CD8-positive, alpha-beta memory T cell (primary cell): ENCODE measurements around the gene PIP5K1C. TPM values are rescaled to one million over a fixed set of nuclear protein-coding genes. Genes with fewer than 3 reads are reported as not detected.
A peak's percentile ranks its signal among the peaks of the same experiment; 100 is the strongest.

ENCODE experiments used
- CTCF ChIA-PET: fragments of 350-600 bp; sonication (Branson Sonifier 250); formaldehyde crosslinking; loops from one replicate; lab custom pipeline; 2021; ENCODE audit warnings: antibody characterized with exemption; lab: Charles Lee
- POLR2A ChIA-PET: fragments of 350-600 bp; sonication (Branson Sonifier 250); formaldehyde crosslinking; loops from one replicate; lab custom pipeline; 2021; ENCODE audit warnings: antibody characterized with exemption; lab: Charles Lee
- DNase-seq, 5 donors: peaks; one replicate each; pipeline versions ENCODE4 v3.0.0 to v3.0.0-alpha.2; 2020 to 2022; ENCODE audit warnings: mixed read lengths in 1 of 5
- H3K27ac ChIP-seq: one replicate; pipeline ENCODE4 v1.7.0; 2013; ENCODE audit warnings: low read depth, mild to moderate bottlenecking, low read length, moderate library complexity
- H3K27me3 ChIP-seq: 2 replicates; pipeline ENCODE4 v1.7.0; 2013; ENCODE audit warnings: low read length, mild to moderate bottlenecking; ENCODE audit not compliant: insufficient read depth, poor library complexity, severe bottlenecking
- H3K36me3 ChIP-seq: 2 replicates; pipeline ENCODE4 v1.7.0; 2013; ENCODE audit warnings: mild to moderate bottlenecking, low read length, moderate library complexity; ENCODE audit not compliant: insufficient read depth
- H3K4me1 ChIP-seq: 2 replicates; pipeline ENCODE4 v1.7.0; 2013; ENCODE audit warnings: mild to moderate bottlenecking, low read length, moderate library complexity; ENCODE audit not compliant: insufficient read depth
- H3K4me3 ChIP-seq: 2 replicates; pipeline ENCODE4 v1.7.0; 2013; ENCODE audit warnings: mild to moderate bottlenecking, low read length
- H3K9me3 ChIP-seq: 2 replicates; pipeline ENCODE4 v1.7.0; 2013; ENCODE audit warnings: mild to moderate bottlenecking, low read length
- H3K27ac Mint-ChIP-seq, 8 donors: one replicate each; pipeline ENCODE4 v1.8.0; 2020 to 2021; ENCODE audit warnings: mixed read lengths in 8 of 8, mild to moderate bottlenecking in 6 of 8, inconsistent platforms in 3 of 8, moderate library complexity in 3 of 8
- H3K27me3 Mint-ChIP-seq, 2 donors: one replicate each; pipeline ENCODE4 v1.8.0; 2020 to 2021; ENCODE audit warnings: mixed read lengths in 2 of 2, mild to moderate bottlenecking in 1 of 2, moderate library complexity in 1 of 2
- H3K36me3 Mint-ChIP-seq, 3 donors: one replicate each; pipeline ENCODE4 v1.8.0; 2020 to 2021; ENCODE audit warnings: mixed read lengths in 3 of 3, inconsistent platforms in 1 of 3, mild to moderate bottlenecking in 1 of 3
- H3K4me1 Mint-ChIP-seq, 3 donors: one replicate each; pipeline ENCODE4 v1.8.0; 2020 to 2021; ENCODE audit warnings: mixed read lengths in 3 of 3, inconsistent platforms in 1 of 3, mild to moderate bottlenecking in 1 of 3
- H3K4me3 Mint-ChIP-seq, 7 donors: one replicate each; pipeline ENCODE4 v1.8.0; 2020 to 2021; ENCODE audit warnings: mixed read lengths in 7 of 7, mild to moderate bottlenecking in 6 of 7, moderate library complexity in 4 of 7, inconsistent platforms in 2 of 7
- H3K9me3 Mint-ChIP-seq, 5 donors: one replicate each; pipeline ENCODE4 v1.8.0; 2020 to 2022; ENCODE audit warnings: mixed read lengths in 5 of 5, mild to moderate bottlenecking in 3 of 5, moderate library complexity in 2 of 5, inconsistent platforms in 1 of 5
- polyA plus RNA-seq: library from polyadenylated mRNA; unstranded; fragments of 300-500 nt; fragmentation: Illumina TruSeq; gene quantifications from one replicate; pipeline ENCODE4 v1.2.3, GENCODE V29; 2021
- total RNA-seq, 2 experiments: library from RNA; stranded (reverse); gene quantifications; one replicate each; pipeline ENCODE4 v1.2.3, GENCODE V29; 2021

PIP5K1C gene
- total and polyA plus RNA-seq, 3 experiments from 2014 or later: 16.0 to 27.6 (median 26.9) TPM

- Histone ChIP-seq H3K4me3 (no peak overlapping the region), H3K27ac (no peak overlapping the region), H3K4me1 (no peaks in the 10 kb centered on the region), H3K27me3 (no peaks in the 10 kb centered on the region), H3K36me3 (no peaks in the 10 kb centered on the region), H3K9me3 (no peaks in the 10 kb centered on the region)
- H3K36me3 Mint-ChIP-seq: peaks cover 0 to 49% (median 3%) of the 10 kb centered on the region in 3 donors
- H3K27me3 Mint-ChIP-seq: no peaks in the 10 kb centered on the region
- H3K4me3 Mint-ChIP-seq: no peak overlapping the region
- no peak for DNase-seq
- no peaks in the 10 kb centered on the region for H3K9me3 Mint-ChIP-seq
- H3K4me1 Mint-ChIP-seq: no peaks in the 10 kb centered on the region
- H3K27ac Mint-ChIP-seq: no peak overlapping the region
- POLR2A ChIA-PET: no interaction called here
- CTCF ChIA-PET: no interaction called here
Observed at GRCh38 chr19:3641515-3642269, 58.6 kb downstream of the PIP5K1C start.

DNA sequence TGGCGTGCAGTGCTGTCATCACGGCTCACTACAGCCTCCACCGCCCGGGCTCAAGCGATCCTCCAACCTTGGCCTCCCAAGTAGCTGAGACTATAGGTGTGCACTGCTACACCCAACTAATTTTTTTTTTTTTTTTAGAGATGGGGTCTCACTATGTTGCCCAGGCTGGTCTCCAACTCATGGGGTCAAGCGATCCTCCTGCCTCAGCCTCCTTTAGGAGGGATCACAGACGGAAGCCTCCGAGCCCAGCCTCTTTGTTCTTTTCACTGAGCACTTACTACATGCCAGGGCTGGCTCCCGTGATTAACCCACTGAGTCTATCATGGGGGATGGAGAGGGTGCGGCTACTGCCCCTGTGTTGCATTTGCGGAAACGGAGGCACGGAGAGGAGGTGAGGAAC, 60.8 kb downstream of the PIP5K1C start:
- POLR2A ChIA-PET: no interaction called here
- CTCF ChIA-PET: no interaction called here
- peaks cover 0 to 42% (median 3%) of the 10 kb centered on the region in 3 donors for H3K36me3 Mint-ChIP-seq

GRCh38 chr19:3638208-3639193, 61.8 kb downstream of the PIP5K1C start:
- no peak overlapping the region for H3K4me3 Mint-ChIP-seq
- H3K27ac ChIP-seq: no peak overlapping the region
- no peaks in the 10 kb centered on the region for H3K4me1 Mint-ChIP-seq
- peaks cover 0 to 42% (median 3%) of the 10 kb centered on the region in 3 donors for H3K36me3 Mint-ChIP-seq
- H3K9me3 Mint-ChIP-seq: no peaks in the 10 kb centered on the region
- no peaks in the 10 kb centered on the region for H3K4me1 ChIP-seq
- no peaks in the 10 kb centered on the region for H3K27me3 Mint-ChIP-seq
- no peak overlapping the region for H3K4me3 ChIP-seq
- no peaks in the 10 kb centered on the region for H3K27me3 ChIP-seq
- H3K36me3 ChIP-seq: no peaks in the 10 kb centered on the region
- ChIA-PET POLR2A (no interaction called here), CTCF (no interaction called here)
- no peak for DNase-seq
- H3K9me3 ChIP-seq: no peaks in the 10 kb centered on the region
- H3K27ac Mint-ChIP-seq: no peak overlapping the region

More for the DNA sequence above, 60.8 kb downstream of the PIP5K1C start:
- Histone ChIP-seq H3K27ac (no peak overlapping the region), H3K4me1 (no peaks in the 10 kb centered on the region), H3K4me3 (no peak overlapping the region), H3K36me3 (no peaks in the 10 kb centered on the region), H3K27me3 (no peaks in the 10 kb centered on the region), H3K9me3 (no peaks in the 10 kb centered on the region)
- Mint-ChIP-seq H3K4me1 (no peaks in the 10 kb centered on the region), H3K27me3 (no peaks in the 10 kb centered on the region), H3K27ac (peak overlapping the region in 1 of 8 donors; percentile 89), H3K9me3 (no peaks in the 10 kb centered on the region), H3K4me3 (no peak overlapping the region)
- DNase-seq: no peak

- Mint-ChIP-seq H3K27me3 (no peaks in the 10 kb centered on the region), H3K27ac (no peak overlapping the region), H3K4me3 (no peak overlapping the region), H3K9me3 (no peaks in the 10 kb centered on the region), H3K36me3 (peaks cover 0 to 38% (median 3%) of the 10 kb centered on the region in 3 donors), H3K4me1 (no peaks in the 10 kb centered on the region)
- POLR2A ChIA-PET: no interaction called here
- no peaks in the 10 kb centered on the region for H3K27me3 ChIP-seq
- no peak overlapping the region for H3K4me3 ChIP-seq
- no peak overlapping the region for H3K27ac ChIP-seq
- no peaks in the 10 kb centered on the region for H3K9me3 ChIP-seq
- no peaks in the 10 kb centered on the region for H3K4me1 ChIP-seq
- no peaks in the 10 kb centered on the region for H3K36me3 ChIP-seq
- CTCF ChIA-PET: no interaction called here
- no peak for DNase-seq
Observed at GRCh38 chr19:3637621-3638020, 62.6 kb downstream of the PIP5K1C start.

GRCh38 chr19:3636962-3637361, 63.3 kb downstream of the PIP5K1C start:
- Histone ChIP-seq H3K27me3 (no peaks in the 10 kb centered on the region), H3K9me3 (no peaks in the 10 kb centered on the region), H3K36me3 (no peaks in the 10 kb centered on the region), H3K4me3 (no peak overlapping the region), H3K4me1 (no peaks in the 10 kb centered on the region), H3K27ac (no peak overlapping the region)
- no peaks in the 10 kb centered on the region for H3K9me3 Mint-ChIP-seq
- no peak overlapping the region for H3K4me3 Mint-ChIP-seq
- ChIA-PET POLR2A (interaction anchor here (0.5 to 0.6 kb wide), 2 partner anchors 83 to 351 kb away, joined by 4 read pairs; no protein-coding TSS in a partner anchor), CTCF (no interaction called here)
- no peaks in the 10 kb centered on the region for H3K4me1 Mint-ChIP-seq
- H3K36me3 Mint-ChIP-seq: peaks cover 0 to 36% (median 1%) of the 10 kb centered on the region in 3 donors
- H3K27me3 Mint-ChIP-seq: no peaks in the 10 kb centered on the region
- no peak overlapping the region for H3K27ac Mint-ChIP-seq
- DNase-seq: no peak

DNA sequence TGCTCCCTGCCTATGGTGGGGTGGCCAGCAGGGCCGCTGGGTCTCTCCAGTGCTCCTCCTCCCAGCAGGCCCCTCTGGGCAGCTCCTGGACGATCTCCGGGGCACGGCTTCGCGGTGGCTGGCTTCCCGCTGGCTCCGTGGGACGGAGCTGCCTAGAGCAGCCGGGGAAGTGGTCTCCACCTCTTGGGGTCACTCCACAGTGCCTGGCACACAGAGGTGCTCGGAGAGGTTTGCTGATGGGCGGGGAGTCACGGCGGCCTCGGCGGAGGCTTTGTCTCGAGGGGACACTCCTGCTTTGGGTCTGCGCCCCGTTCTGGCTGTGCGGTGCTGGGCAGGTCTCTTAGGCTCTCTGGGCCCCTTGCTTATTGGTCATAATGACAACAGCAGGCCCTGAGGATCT, 63.8 kb downstream of the PIP5K1C start:
- Mint-ChIP-seq H3K27ac (no peak overlapping the region), H3K36me3 (peaks cover 0 to 31% (median 1%) of the 10 kb centered on the region in 3 donors), H3K4me1 (no peaks in the 10 kb centered on the region), H3K4me3 (no peak overlapping the region), H3K27me3 (no peaks in the 10 kb centered on the region), H3K9me3 (no peaks in the 10 kb centered on the region)
- no peak for DNase-seq
- no peak overlapping the region for H3K4me3 ChIP-seq
- no peaks in the 10 kb centered on the region for H3K27me3 ChIP-seq
- no peaks in the 10 kb centered on the region for H3K36me3 ChIP-seq
- no peaks in the 10 kb centered on the region for H3K4me1 ChIP-seq
- no peak overlapping the region for H3K27ac ChIP-seq
- CTCF ChIA-PET: no interaction called here
- POLR2A ChIA-PET: interaction anchor here (0.5 to 0.6 kb wide), 2 partner anchors 83 to 350 kb away, joined by 4 read pairs; no protein-coding TSS in a partner anchor
- H3K9me3 ChIP-seq: no peaks in the 10 kb centered on the region

- no peaks in the 10 kb centered on the region for H3K27me3 ChIP-seq
- no peak overlapping the region for H3K4me3 Mint-ChIP-seq
- no peak for DNase-seq
- no peaks in the 10 kb centered on the region for H3K27me3 Mint-ChIP-seq
- CTCF ChIA-PET: no interaction called here
- H3K27ac ChIP-seq: no peak overlapping the region
- H3K4me1 Mint-ChIP-seq: no peaks in the 10 kb centered on the region
- H3K36me3 Mint-ChIP-seq: peaks cover 0 to 31% (median under 1%) of the 10 kb centered on the region in 3 donors
- no peak overlapping the region for H3K4me3 ChIP-seq
- H3K9me3 Mint-ChIP-seq: no peaks in the 10 kb centered on the region
- H3K9me3 ChIP-seq: no peaks in the 10 kb centered on the region
- POLR2A ChIA-PET: no interaction called here
- H3K4me1 ChIP-seq: no peaks in the 10 kb centered on the region
- no peaks in the 10 kb centered on the region for H3K36me3 ChIP-seq
- H3K27ac Mint-ChIP-seq: peak overlapping the region in 2 of 8 donors; percentile 51 to 82
Observed at GRCh38 chr19:3634496-3635045, 65.7 kb downstream of the PIP5K1C start.
